Measurements from ENCODE around the gene GDPGP1. TPM values are rescaled to one million over a fixed set of nuclear protein-coding genes. Genes with fewer than 3 reads are reported as not detected.
A peak's percentile ranks its signal among the peaks of the same experiment; 100 is the strongest.

Gene GDPGP1
- total and polyA plus RNA-seq, 9 of the 15 experiments (the other 6 are each of a cell fraction or from before 2014, with no cell fraction given), result 0.78 to 6.1 (median 2.8) TPM

GRCh38 chr15:90232941-90233386, 1.0 kb upstream of the GDPGP1 start (continued):
- no peak for TF ChIP-seq ZNF445 (CRISPR knock-in tag; IDR thresholded peaks at IDR 0.05; ENCODE audit: low read depth)
- no peak for TF ChIP-seq HSF4 (CRISPR knock-in tag; IDR thresholded peaks at IDR 0.05; ENCODE audit: borderline replicate concordance)
- no peak for TF ChIP-seq ATF7 (IDR thresholded peaks at IDR 0.05)
- no peak for TF ChIP-seq TBP (optimal IDR thresholded peaks at IDR 0.05; ENCODE audit: low read depth, low read length)
- TF ChIP-seq, protein P1, sequence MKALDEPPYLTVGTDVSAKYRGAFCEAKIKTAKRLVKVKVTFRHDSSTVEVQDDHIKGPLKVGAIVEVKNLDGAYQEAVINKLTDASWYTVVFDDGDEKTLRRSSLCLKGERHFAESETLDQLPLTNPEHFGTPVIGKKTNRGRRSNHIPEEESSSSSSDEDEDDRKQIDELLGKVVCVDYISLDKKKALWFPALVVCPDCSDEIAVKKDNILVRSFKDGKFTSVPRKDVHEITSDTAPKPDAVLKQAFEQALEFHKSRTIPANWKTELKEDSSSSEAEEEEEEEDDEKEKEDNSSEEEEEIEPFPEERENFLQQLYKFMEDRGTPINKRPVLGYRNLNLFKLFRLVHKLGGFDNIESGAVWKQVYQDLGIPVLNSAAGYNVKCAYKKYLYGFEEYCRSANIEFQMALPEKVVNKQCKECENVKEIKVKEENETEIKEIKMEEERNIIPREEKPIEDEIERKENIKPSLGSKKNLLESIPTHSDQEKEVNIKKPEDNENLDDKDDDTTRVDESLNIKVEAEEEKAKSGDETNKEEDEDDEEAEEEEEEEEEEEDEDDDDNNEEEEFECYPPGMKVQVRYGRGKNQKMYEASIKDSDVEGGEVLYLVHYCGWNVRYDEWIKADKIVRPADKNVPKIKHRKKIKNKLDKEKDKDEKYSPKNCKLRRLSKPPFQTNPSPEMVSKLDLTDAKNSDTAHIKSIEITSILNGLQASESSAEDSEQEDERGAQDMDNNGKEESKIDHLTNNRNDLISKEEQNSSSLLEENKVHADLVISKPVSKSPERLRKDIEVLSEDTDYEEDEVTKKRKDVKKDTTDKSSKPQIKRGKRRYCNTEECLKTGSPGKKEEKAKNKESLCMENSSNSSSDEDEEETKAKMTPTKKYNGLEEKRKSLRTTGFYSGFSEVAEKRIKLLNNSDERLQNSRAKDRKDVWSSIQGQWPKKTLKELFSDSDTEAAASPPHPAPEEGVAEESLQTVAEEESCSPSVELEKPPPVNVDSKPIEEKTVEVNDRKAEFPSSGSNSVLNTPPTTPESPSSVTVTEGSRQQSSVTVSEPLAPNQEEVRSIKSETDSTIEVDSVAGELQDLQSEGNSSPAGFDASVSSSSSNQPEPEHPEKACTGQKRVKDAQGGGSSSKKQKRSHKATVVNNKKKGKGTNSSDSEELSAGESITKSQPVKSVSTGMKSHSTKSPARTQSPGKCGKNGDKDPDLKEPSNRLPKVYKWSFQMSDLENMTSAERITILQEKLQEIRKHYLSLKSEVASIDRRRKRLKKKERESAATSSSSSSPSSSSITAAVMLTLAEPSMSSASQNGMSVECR (CRISPR knock-in tag; IDR thresholded peaks at IDR 0.05), result no peak
- no peak for TF ChIP-seq MECOM (CRISPR knock-in tag; IDR thresholded peaks at IDR 0.05)
- no peak for TF ChIP-seq RNF2 (IDR thresholded peaks at IDR 0.05)
- TF ChIP-seq CREB1 (IDR thresholded peaks at IDR 0.05), result no peak
- TF ChIP-seq CREB1 (CRISPR knock-in tag; IDR thresholded peaks at IDR 0.05), result no peak
- TF ChIP-seq SAFB (IDR thresholded peaks at IDR 0.05; ENCODE audit: borderline replicate concordance, low read depth, low read length), result no peak
- no peak for TF ChIP-seq ZNF780A (CRISPR knock-in tag; IDR thresholded peaks at IDR 0.05)
- TF ChIP-seq ARID3A (IDR thresholded peaks at IDR 0.05; ENCODE audit: borderline replicate concordance, low read depth, low read length), result no peak
- TF ChIP-seq ARID2 (IDR thresholded peaks at IDR 0.05), result 0 out of 2 replicates have a peak, but pooled peaks have one; percentile 7
- TF ChIP-seq MLX (CRISPR knock-in tag; conservative IDR thresholded peaks at IDR 0.05), result no peak
- no peak for TF ChIP-seq MED1 (CRISPR knock-in tag; IDR thresholded peaks at IDR 0.05; ENCODE audit: borderline replicate concordance)
- TF ChIP-seq NR3C1 (CRISPR knock-in tag; IDR thresholded peaks at IDR 0.05), result no peak
- TF ChIP-seq, protein P2, sequence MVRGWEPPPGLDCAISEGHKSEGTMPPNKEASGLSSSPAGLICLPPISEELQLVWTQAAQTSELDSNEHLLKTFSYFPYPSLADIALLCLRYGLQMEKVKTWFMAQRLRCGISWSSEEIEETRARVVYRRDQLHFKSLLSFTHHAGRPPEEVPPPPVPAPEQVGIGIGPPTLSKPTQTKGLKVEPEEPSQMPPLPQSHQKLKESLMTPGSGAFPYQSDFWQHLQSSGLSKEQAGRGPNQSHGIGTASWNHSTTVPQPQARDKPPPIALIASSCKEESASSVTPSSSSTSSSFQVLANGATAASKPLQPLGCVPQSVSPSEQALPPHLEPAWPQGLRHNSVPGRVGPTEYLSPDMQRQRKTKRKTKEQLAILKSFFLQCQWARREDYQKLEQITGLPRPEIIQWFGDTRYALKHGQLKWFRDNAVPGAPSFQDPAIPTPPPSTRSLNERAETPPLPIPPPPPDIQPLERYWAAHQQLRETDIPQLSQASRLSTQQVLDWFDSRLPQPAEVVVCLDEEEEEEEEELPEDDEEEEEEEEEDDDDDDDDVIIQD (CRISPR knock-in tag; IDR thresholded peaks at IDR 0.05), result no peak
- TF ChIP-seq NCOA6 (IDR thresholded peaks at IDR 0.05), result no peak
- TF ChIP-seq, protein P3, sequence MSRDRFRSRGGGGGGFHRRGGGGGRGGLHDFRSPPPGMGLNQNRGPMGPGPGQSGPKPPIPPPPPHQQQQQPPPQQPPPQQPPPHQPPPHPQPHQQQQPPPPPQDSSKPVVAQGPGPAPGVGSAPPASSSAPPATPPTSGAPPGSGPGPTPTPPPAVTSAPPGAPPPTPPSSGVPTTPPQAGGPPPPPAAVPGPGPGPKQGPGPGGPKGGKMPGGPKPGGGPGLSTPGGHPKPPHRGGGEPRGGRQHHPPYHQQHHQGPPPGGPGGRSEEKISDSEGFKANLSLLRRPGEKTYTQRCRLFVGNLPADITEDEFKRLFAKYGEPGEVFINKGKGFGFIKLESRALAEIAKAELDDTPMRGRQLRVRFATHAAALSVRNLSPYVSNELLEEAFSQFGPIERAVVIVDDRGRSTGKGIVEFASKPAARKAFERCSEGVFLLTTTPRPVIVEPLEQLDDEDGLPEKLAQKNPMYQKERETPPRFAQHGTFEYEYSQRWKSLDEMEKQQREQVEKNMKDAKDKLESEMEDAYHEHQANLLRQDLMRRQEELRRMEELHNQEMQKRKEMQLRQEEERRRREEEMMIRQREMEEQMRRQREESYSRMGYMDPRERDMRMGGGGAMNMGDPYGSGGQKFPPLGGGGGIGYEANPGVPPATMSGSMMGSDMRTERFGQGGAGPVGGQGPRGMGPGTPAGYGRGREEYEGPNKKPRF (IDR thresholded peaks at IDR 0.05; ENCODE audit: low read depth, low read length), result no peak
- 0 out of 2 replicates have a peak, but pooled peaks have one; percentile 42 for TF ChIP-seq GATA2 (CRISPR knock-in tag; IDR thresholded peaks at IDR 0.05)

Data from K562 (cell line).